ENCODE measurements around the gene GALR1.

DNA sequence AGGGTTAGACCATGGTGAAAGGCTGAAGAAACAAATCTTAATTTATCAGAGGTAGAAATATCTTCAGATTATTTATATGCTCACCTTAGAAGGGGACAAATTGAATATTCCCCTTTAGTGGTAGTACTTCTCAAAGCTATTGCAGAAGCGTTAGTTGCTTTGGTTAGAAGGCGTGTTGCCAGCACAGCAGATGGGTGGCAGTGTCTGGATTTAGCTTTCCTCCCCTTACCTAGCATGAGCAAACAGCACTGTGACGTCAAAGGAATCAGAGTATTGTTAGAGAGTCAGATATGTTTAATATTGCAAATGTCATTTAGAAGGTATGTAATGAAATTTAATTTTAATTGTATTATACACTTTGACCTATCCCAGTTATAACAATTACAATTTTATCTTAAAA is 27.2 kb upstream of the GALR1 start:
- no peak for TF ChIP-seq RAD21 (IDR thresholded peaks at IDR 0.05; ENCODE audit: low read depth)
- no peak for TF ChIP-seq TAF1 (IDR thresholded peaks at IDR 0.05; ENCODE audit: low read depth)
- TF ChIP-seq, protein P1, sequence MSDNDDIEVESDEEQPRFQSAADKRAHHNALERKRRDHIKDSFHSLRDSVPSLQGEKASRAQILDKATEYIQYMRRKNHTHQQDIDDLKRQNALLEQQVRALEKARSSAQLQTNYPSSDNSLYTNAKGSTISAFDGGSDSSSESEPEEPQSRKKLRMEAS (IDR thresholded peaks at IDR 0.05), result no peak
- TF ChIP-seq CREB1 (IDR thresholded peaks at IDR 0.05; ENCODE audit: low read depth), result no peak
- TF ChIP-seq NFIC (IDR thresholded peaks at IDR 0.05), result no peak
- no peak for TF ChIP-seq CEBPB (IDR thresholded peaks at IDR 0.05)
- TF ChIP-seq FOXM1 (IDR thresholded peaks at IDR 0.05; ENCODE audit: borderline replicate concordance, low read depth), result no peak
- TF ChIP-seq TEAD4 (IDR thresholded peaks at IDR 0.05), result no peak
- no peak for TF ChIP-seq YY1 (IDR thresholded peaks at IDR 0.05; ENCODE audit: low read depth)
- no peak for TF ChIP-seq EGR1 (IDR thresholded peaks at IDR 0.05)
- TF ChIP-seq, protein P2, sequence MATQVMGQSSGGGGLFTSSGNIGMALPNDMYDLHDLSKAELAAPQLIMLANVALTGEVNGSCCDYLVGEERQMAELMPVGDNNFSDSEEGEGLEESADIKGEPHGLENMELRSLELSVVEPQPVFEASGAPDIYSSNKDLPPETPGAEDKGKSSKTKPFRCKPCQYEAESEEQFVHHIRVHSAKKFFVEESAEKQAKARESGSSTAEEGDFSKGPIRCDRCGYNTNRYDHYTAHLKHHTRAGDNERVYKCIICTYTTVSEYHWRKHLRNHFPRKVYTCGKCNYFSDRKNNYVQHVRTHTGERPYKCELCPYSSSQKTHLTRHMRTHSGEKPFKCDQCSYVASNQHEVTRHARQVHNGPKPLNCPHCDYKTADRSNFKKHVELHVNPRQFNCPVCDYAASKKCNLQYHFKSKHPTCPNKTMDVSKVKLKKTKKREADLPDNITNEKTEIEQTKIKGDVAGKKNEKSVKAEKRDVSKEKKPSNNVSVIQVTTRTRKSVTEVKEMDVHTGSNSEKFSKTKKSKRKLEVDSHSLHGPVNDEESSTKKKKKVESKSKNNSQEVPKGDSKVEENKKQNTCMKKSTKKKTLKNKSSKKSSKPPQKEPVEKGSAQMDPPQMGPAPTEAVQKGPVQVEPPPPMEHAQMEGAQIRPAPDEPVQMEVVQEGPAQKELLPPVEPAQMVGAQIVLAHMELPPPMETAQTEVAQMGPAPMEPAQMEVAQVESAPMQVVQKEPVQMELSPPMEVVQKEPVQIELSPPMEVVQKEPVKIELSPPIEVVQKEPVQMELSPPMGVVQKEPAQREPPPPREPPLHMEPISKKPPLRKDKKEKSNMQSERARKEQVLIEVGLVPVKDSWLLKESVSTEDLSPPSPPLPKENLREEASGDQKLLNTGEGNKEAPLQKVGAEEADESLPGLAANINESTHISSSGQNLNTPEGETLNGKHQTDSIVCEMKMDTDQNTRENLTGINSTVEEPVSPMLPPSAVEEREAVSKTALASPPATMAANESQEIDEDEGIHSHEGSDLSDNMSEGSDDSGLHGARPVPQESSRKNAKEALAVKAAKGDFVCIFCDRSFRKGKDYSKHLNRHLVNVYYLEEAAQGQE (IDR thresholded peaks at IDR 0.05; ENCODE audit: low read depth), result no peak
- no peak for TF ChIP-seq EP300 (IDR thresholded peaks at IDR 0.05; ENCODE audit: borderline replicate concordance)

All from Ishikawa (cell line).